HEK293T (cell line): ENCODE data around the gene EIF4E2.

Experiments
- BHLHE40 ChIP-seq: fragments of 450-650 bp; IDR thresholded peaks from 2 replicates; pipeline ENCODE4 v1.6.1; 2016; ENCODE audit warnings: mild to moderate bottlenecking, moderate library complexity, borderline replicate concordance
- ELF4 ChIP-seq: fragments of 450-650 bp; IDR thresholded peaks from 2 replicates; pipeline ENCODE4 v1.6.1; 2017; ENCODE audit warnings: antibody characterized with exemption
- FOXA1 ChIP-seq: fragments of 450-650 bp; IDR thresholded peaks from 2 replicates; pipeline ENCODE4 v1.6.1; 2016; ENCODE audit warnings: mild to moderate bottlenecking
- FOXK2 ChIP-seq: fragments of 450-650 bp; IDR thresholded peaks from 2 replicates; pipeline ENCODE4 v1.6.1; 2016; ENCODE audit warnings: mild to moderate bottlenecking
- FOXM1 ChIP-seq: fragments of 450-650 bp; IDR thresholded peaks from 2 replicates; pipeline ENCODE4 v1.6.1; 2017; ENCODE audit warnings: mild to moderate bottlenecking, borderline replicate concordance
- HDGF ChIP-seq: fragments of 450-650 bp; IDR thresholded peaks from 2 replicates; pipeline ENCODE4 v1.6.1; 2017; ENCODE audit warnings: antibody characterized with exemption, borderline replicate concordance
- L3MBTL2 ChIP-seq: fragments of 450-650 bp; conservative IDR thresholded peaks from 2 replicates; pipeline ENCODE4 v1.6.1; 2016; ENCODE audit warnings: mild to moderate bottlenecking
- LEF1 ChIP-seq: fragments of 450-650 bp; IDR thresholded peaks from 2 replicates; pipeline ENCODE4 v1.6.1; 2017; ENCODE audit warnings: mild to moderate bottlenecking, borderline replicate concordance
- SP1 ChIP-seq: fragments of 450-650 bp; IDR thresholded peaks from 2 replicates; pipeline ENCODE4 v1.6.1; 2017
- SUZ12 ChIP-seq: fragments of 450-650 bp; IDR thresholded peaks from 2 replicates; pipeline ENCODE4 v1.6.1; 2016; ENCODE audit warnings: mild to moderate bottlenecking
- TARDBP ChIP-seq: fragments of 450-650 bp; IDR thresholded peaks from 2 replicates; pipeline ENCODE4 v1.6.1; 2016
- ZNF384 ChIP-seq: fragments of 450-650 bp; IDR thresholded peaks from 2 replicates; pipeline ENCODE4 v1.6.1; 2016

GRCh38 chr2:232607011-232607410 is 56.5 kb downstream of the EIF4E2 start:
- TF ChIP-seq FOXM1 (no peak), HDGF (no peak), SP1 (no peak), FOXK2 (no peak), FOXA1 (no peak), BHLHE40 (no peak), TARDBP (no peak), ELF4 (no peak), SUZ12 (no peak), ZNF384 (no peak), LEF1 (no peak), L3MBTL2 (no peak)
